HepG2 (cell line): Measurements from ENCODE around the gene NAV3. TPM values are rescaled to one million over a fixed set of nuclear protein-coding genes. Genes with fewer than 3 reads are reported as not detected.

ENCODE experiments used
- ATAC-seq: fragments of 200-7000 bp; cut with Tn5 transposase; 3 replicates; pipeline ENCODE4 v1.9.1; 2020; ENCODE audit warnings: mild to moderate bottlenecking, moderate library complexity
- BruUV-seq: library from RNA; stranded (reverse); fragments of 400-500 nt; replicated peaks from 2 replicates; lab custom pipeline; 2021; lab: Mats Ljungman, UMichigan
- CTCF ChIA-PET: fragments of 300-600 bp; formaldehyde crosslinking; extraction: SDS; loops from one replicate; lab custom pipeline; 2021; ENCODE audit warnings: low total read pairs, inconsistent platforms, low intra/inter-chr PET ratio; lab: Yijun Ruan, JAX
- POLR2A ChIA-PET: fragments of 350-600 bp; sonication (Branson Sonifier 250); formaldehyde crosslinking; loops from one replicate; lab custom pipeline; 2020; ENCODE audit warnings: antibody characterized with exemption, inconsistent platforms; lab: Yijun Ruan, JAX
- DNase-seq: peaks from one replicate; pipeline ENCODE4 v3.0.0-alpha.2; 2015; ENCODE audit warnings: low spot score
- FAIRE-seq: peaks from 3 replicates; lab custom pipeline; 2011; peaks lifted over from hg19 to GRCh38; lab: Jason Lieb, UNC
- H2AFZ ChIP-seq: one replicate; pipeline ENCODE4 v1.6.1; 2011; ENCODE audit warnings: low read length, inconsistent platforms
- H3K27ac ChIP-seq: fragments of 300-600 bp; 3 replicates; pipeline ENCODE4 v1.8.0; 2011; ENCODE audit warnings: mixed run types, mild to moderate bottlenecking, mixed read lengths, low read length, inconsistent platforms; ENCODE audit not compliant: insufficient read depth; ENCODE audit errors: extremely low read length
- H3K27me3 ChIP-seq, 2 experiments: fragments of 200-600 bp in 1 of 2; 2 replicates in 1 of 2; 3 replicates in 1 of 2; pipeline versions ENCODE4 v1.6.0 to v1.8.0; 2011; ENCODE audit warnings: low read length in 2 of 2, mild to moderate bottlenecking in 2 of 2, moderate library complexity in 2 of 2, inconsistent platforms in 1 of 2; ENCODE audit not compliant: insufficient read depth in 2 of 2, control insufficient read depth in 1 of 2
- H3K36me3 ChIP-seq, 2 experiments: fragments of 200-600 bp in 1 of 2; replicated peaks in 1 of 2; 2 replicates in 1 of 2; 3 replicates in 1 of 2; pipeline versions ENCODE4 v1.5.1 to v1.8.0; 2011; ENCODE audit warnings: low read length in 2 of 2, inconsistent platforms in 1 of 2; ENCODE audit not compliant: insufficient read depth in 2 of 2, control insufficient read depth in 1 of 2
- H3K4me1 ChIP-seq: 2 replicates; pipeline ENCODE4 v1.5.1; 2012; ENCODE audit warnings: low read length, inconsistent platforms; ENCODE audit not compliant: insufficient read depth
- H3K4me2 ChIP-seq: 2 replicates; pipeline ENCODE4 v1.6.0; 2011; ENCODE audit warnings: low read depth, low read length, inconsistent platforms
- H3K4me3 ChIP-seq, 3 experiments: fragments of 200-600 bp in 1 of 3; sonication (generic), shearing (Covaris generic) in 1 of 3; replicated peaks in 1 of 3; 2 replicates each; pipeline ENCODE4 v1.5.1; 2011 to 2016; ENCODE audit warnings: low read length in 3 of 3, inconsistent platforms in 2 of 3, low read depth in 2 of 3, mild to moderate bottlenecking in 2 of 3, control low read depth in 1 of 3, mixed read lengths in 1 of 3; ENCODE audit not compliant: insufficient read depth in 1 of 3
- H3K79me2 ChIP-seq: one replicate; pipeline ENCODE4 v1.6.1; 2011; ENCODE audit warnings: low read length, inconsistent platforms; ENCODE audit not compliant: insufficient read depth
- H3K9ac ChIP-seq: 2 replicates; pipeline ENCODE4 v1.6.0; 2011; ENCODE audit warnings: mild to moderate bottlenecking, low read depth, low read length, inconsistent platforms; ENCODE audit not compliant: insufficient read depth
- H3K9me3 ChIP-seq: 2 replicates; pipeline ENCODE4 v1.5.1; 2012; ENCODE audit warnings: mild to moderate bottlenecking, low read length
- H4K20me1 ChIP-seq: 2 replicates; pipeline ENCODE4 v1.6.0; 2011; ENCODE audit warnings: inconsistent platforms, mild to moderate bottlenecking, low read length, moderate library complexity; ENCODE audit not compliant: insufficient read depth
- ATF2 ChIP-seq: sonication (generic); formaldehyde crosslinking; IDR thresholded peaks from 2 replicates; pipeline ENCODE4 v1.4.0; 2020; ENCODE audit warnings: missing genetic modification reagents
- BCL3 ChIP-seq: sonication (generic); formaldehyde crosslinking; IDR thresholded peaks from 2 replicates; pipeline ENCODE4 v1.5.1; 2020; ENCODE audit warnings: mild to moderate bottlenecking, missing genetic modification reagents, moderate library complexity
- CBFB ChIP-seq: sonication (generic); formaldehyde crosslinking; IDR thresholded peaks from 2 replicates; pipeline ENCODE4 v1.4.0; 2020; ENCODE audit warnings: missing genetic modification reagents
- CREM ChIP-seq, 2 experiments: sonication (generic) in 1 of 2; formaldehyde crosslinking in 1 of 2; IDR thresholded peaks; 2 replicates each; pipeline versions ENCODE4 v1.4.0 to v1.6.1; 2016 to 2020; ENCODE audit warnings: antibody characterized with exemption in 1 of 2, mild to moderate bottlenecking in 1 of 2, missing genetic modification reagents in 1 of 2
- HCFC1 ChIP-seq: fragments of 150-350 bp; IDR thresholded peaks from 2 replicates; pipeline ENCODE4 v1.6.1; 2014; ENCODE audit warnings: low read depth, low read length
- HHEX ChIP-seq: IDR thresholded peaks from 2 replicates; pipeline ENCODE4 v1.6.1; 2016; ENCODE audit warnings: control low read depth
- IRX3 ChIP-seq: sonication (generic); formaldehyde crosslinking; IDR thresholded peaks from 2 replicates; pipeline ENCODE4 v1.8.1; 2023; ENCODE audit warnings: mild to moderate bottlenecking, low read depth, missing genetic modification reagents, borderline replicate concordance
- NCOA5 ChIP-seq: sonication (generic); formaldehyde crosslinking; IDR thresholded peaks from 2 replicates; pipeline ENCODE4 v1.4.0; 2020; ENCODE audit warnings: missing genetic modification reagents
- SP140L ChIP-seq: sonication (generic); formaldehyde crosslinking; IDR thresholded peaks from 2 replicates; pipeline ENCODE4 v1.4.0; 2020; ENCODE audit warnings: missing genetic modification reagents, borderline replicate concordance
- SP2 ChIP-seq: sonication (generic); formaldehyde crosslinking; IDR thresholded peaks from 2 replicates; pipeline ENCODE4 v1.5.1; 2020; ENCODE audit warnings: mild to moderate bottlenecking, missing genetic modification reagents
- SRSF4 ChIP-seq: fragments of 200-400 bp; formaldehyde crosslinking; IDR thresholded peaks from one replicate; pipeline ENCODE4 v1.6.1; 2018; ENCODE audit warnings: mild to moderate bottlenecking, low read depth, low read length, moderate library complexity; ENCODE audit not compliant: poor library complexity, severe bottlenecking
- ZBTB21 ChIP-seq: sonication (generic); formaldehyde crosslinking; IDR thresholded peaks from 2 replicates; pipeline ENCODE4 v1.4.0; 2020; ENCODE audit warnings: missing genetic modification reagents
- ZNF121 ChIP-seq: sonication (generic); formaldehyde crosslinking; IDR thresholded peaks from 2 replicates; pipeline ENCODE4 v1.5.0; 2020; ENCODE audit warnings: mild to moderate bottlenecking, missing genetic modification reagents
- ZNF235 ChIP-seq: sonication (generic); formaldehyde crosslinking; IDR thresholded peaks from 2 replicates; pipeline ENCODE4 v1.8.1; 2023; ENCODE audit warnings: mild to moderate bottlenecking, missing genetic modification reagents, borderline replicate concordance
- ZNF737 ChIP-seq: sonication (generic); formaldehyde crosslinking; IDR thresholded peaks from 2 replicates; pipeline ENCODE4 v1.5.0; 2020; ENCODE audit warnings: missing genetic modification reagents, mild to moderate bottlenecking, borderline replicate concordance
- ZNF83 ChIP-seq: sonication (generic); formaldehyde crosslinking; IDR thresholded peaks from 2 replicates; pipeline ENCODE4 v1.4.0; 2020; ENCODE audit warnings: missing genetic modification reagents, mild to moderate bottlenecking, borderline replicate concordance
- WGBS: methylation state at CpG from one replicate; pipeline ENCODE4 v1.1.6; 2017; ENCODE audit warnings: low lambda C conversion rate; 5-methylcytosine and 5-hydroxymethylcytosine counted together
- in situ Hi-C: cut with HindIII; loops from 2 replicates; pipeline ENCODE4 v1.10.0; 2017; ENCODE audit warnings: low pct_unique_long_range_greater_than_20kb; ENCODE audit not compliant: extremely low pct_ligation_motif_present
- intact Hi-C: fragments of 100-400 bp; cut with micrococcal nuclease; formaldehyde crosslinking; loops from one replicate; pipeline ENCODE4 v1.10.0; 2022; ENCODE audit not compliant: unreplicated experiment
- polyA plus RNA-seq, 8 experiments: library from polyadenylated mRNA; depleted of rRNA in 3 of 8; stranded (reverse) in 7 of 8; unstranded in 1 of 8; fragments of >200 nt; fragmentation: Illumina TruSeq in 4 of 8; extraction: Trizol in 4 of 8; gene quantifications; 2 replicates each; pipeline versions ENCODE4 v1.2.1 to v1.2.3, GENCODE V29; 2011 to 2016; ENCODE audit warnings: low read depth in 4 of 8, missing spikeins in 1 of 8, mixed read lengths in 1 of 8; ENCODE audit not compliant: insufficient read depth in 1 of 8
- total RNA-seq, 5 experiments: library from RNA; depleted of rRNA; stranded (reverse); fragments of >200 nt; fragmentation: Illumina TruSeq; extraction: Trizol; gene quantifications; 2 replicates each; pipeline ENCODE4 v1.2.3, GENCODE V29; 2016; ENCODE audit warnings: low read depth in 1 of 5
- TF ChIP-seq, protein P1 (sequence below): sonication (generic); formaldehyde crosslinking; IDR thresholded peaks from 2 replicates; pipeline ENCODE4 v1.5.0; 2020; ENCODE audit warnings: mild to moderate bottlenecking, missing genetic modification reagents

NAV3 gene
- total and polyA plus RNA-seq, 2 of the 13 experiments (the other 11 are each of a cell fraction or from before 2014, with no cell fraction given): 0.01 to 0.18 TPM

DNA sequence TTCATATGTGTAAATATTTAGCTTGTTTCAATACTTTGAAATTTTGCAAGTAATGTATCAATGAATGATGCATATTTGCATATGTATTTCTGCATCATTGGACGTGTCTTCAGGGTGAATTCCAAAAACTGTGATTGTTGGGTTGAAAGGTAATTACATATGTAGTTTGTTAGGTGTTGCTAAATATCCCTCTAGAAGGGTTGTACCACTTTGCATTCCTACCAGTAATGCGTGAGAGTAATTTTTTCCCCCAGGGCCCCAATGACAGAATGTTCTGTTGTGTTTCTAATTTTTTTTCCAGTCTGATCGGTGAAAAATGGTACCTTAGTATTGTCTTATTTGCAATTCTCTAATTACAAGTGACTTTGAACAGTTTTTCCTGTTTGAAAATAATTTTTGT lies 408.9 kb downstream of the NAV3 start:
- intact Hi-C loops: no loop called here
- no peaks in the 10 kb centered on the region for H3K9me3 ChIP-seq
- H3K27ac ChIP-seq: no peak overlapping the region
- TF ChIP-seq ZBTB21 (CRISPR knock-in tag) (no peak), ZNF121 (no peak), ZNF235 (CRISPR knock-in tag) (no peak), NCOA5 (CRISPR knock-in tag) (no peak), SP140L (no peak), IRX3 (CRISPR knock-in tag) (no peak), CBFB (CRISPR knock-in tag) (no peak), BCL3 (CRISPR knock-in tag) (no peak), SRSF4 (no peak), SP2 (CRISPR knock-in tag) (no peak), CREM (IDR thresholded peaks at IDR 0.05) (no peak), CREM (CRISPR knock-in tag; IDR thresholded peaks at IDR 0.05) (no peak), HCFC1 (no peak), HHEX (CRISPR knock-in tag) (no peak), ATF2 (CRISPR knock-in tag) (no peak), ZNF737 (CRISPR knock-in tag) (no peak), ZNF83 (no peak)
- TF ChIP-seq, protein P1, sequence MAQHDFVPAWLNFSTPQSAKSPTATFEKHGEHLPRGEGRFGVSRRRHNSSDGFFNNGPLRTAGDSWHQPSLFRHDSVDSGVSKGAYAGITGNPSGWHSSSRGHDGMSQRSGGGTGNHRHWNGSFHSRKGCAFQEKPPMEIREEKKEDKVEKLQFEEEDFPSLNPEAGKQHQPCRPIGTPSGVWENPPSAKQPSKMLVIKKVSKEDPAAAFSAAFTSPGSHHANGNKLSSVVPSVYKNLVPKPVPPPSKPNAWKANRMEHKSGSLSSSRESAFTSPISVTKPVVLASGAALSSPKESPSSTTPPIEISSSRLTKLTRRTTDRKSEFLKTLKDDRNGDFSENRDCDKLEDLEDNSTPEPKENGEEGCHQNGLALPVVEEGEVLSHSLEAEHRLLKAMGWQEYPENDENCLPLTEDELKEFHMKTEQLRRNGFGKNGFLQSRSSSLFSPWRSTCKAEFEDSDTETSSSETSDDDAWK (CRISPR knock-in tag): no peak
- no peak for FAIRE-seq
- no peaks in the 10 kb centered on the region for H3K4me1 ChIP-seq
- no peaks in the 10 kb centered on the region for H4K20me1 ChIP-seq
- DNase-seq: no peak
- WGBS: 1% methylated on average over 3 of the region's 3 CpGs
- no peak overlapping the region for H2AFZ ChIP-seq
- ChIA-PET CTCF (no interaction called here), POLR2A (no interaction called here)
- in situ Hi-C loops: no loop called here
- no peak for ATAC-seq
- H3K4me2 ChIP-seq: no peak overlapping the region
- no peak overlapping the region for H3K4me3 ChIP-seq
- H3K9ac ChIP-seq: no peak overlapping the region
- no TSS peak for BruUV-seq
- no peaks in the 10 kb centered on the region for H3K36me3 ChIP-seq
- no peaks in the 10 kb centered on the region for H3K79me2 ChIP-seq
- no peaks in the 10 kb centered on the region; a peak in 1 of 5 replicates for H3K27me3 ChIP-seq
